ENCODE results near the gene CCND3. TPM values are rescaled to one million over a fixed set of nuclear protein-coding genes. Genes with fewer than 3 reads are reported as not detected.

The CCND3 gene
- total and polyA plus RNA-seq, 2 of the 13 experiments (the other 11 are each of a cell fraction or from before 2014, with no cell fraction given) = 4.3 to 7.2 TPM

DNA sequence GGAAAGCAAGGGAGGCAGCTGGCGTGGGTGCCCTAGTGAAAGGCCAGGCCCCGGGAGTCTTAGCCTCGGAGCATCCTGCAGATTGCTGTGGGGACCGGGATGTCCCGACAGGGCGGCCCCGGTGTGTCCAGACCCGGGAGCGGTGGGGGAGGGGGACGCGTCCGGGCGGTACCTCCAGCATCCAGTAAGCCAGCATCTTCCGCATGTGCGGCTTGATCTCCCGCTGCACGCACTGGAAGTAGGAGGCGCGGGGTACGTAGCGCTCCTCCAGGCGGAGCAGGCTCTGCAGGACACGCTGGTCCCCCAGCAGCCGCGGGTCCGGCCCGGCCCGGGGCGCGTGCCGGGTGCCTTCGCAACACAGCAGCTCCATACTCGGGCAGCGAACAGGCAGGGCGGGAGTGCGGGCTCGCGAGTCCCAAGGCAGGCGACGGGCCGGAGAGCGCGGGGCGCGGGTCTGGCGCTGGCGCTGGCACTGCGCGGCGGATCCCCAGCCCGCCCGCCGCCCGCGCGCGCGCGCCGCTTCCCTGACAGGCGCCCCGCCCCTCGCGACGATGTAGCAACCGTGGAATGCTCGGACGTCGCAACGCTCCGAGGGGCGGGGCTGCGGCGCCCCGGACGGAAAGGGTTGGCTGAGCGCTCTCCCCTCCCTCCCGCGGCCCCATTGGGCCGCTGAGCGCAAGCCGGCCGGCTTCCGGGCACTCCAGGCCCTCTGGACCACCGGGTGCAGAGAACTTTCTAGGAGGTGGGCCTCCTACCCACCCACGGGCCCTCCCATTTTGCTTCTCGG lies at the start of gene CCND3 (continued):
- no peak for TF ChIP-seq HHEX (CRISPR knock-in tag; IDR thresholded peaks at IDR 0.05)
- TF ChIP-seq, protein P1, sequence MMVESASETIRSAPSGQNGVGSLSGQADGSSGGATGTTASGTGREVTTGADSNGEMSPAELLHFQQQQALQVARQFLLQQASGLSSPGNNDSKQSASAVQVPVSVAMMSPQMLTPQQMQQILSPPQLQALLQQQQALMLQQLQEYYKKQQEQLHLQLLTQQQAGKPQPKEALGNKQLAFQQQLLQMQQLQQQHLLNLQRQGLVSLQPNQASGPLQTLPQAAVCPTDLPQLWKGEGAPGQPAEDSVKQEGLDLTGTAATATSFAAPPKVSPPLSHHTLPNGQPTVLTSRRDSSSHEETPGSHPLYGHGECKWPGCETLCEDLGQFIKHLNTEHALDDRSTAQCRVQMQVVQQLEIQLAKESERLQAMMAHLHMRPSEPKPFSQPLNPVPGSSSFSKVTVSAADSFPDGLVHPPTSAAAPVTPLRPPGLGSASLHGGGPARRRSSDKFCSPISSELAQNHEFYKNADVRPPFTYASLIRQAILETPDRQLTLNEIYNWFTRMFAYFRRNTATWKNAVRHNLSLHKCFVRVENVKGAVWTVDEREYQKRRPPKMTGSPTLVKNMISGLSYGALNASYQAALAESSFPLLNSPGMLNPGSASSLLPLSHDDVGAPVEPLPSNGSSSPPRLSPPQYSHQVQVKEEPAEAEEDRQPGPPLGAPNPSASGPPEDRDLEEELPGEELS (CRISPR knock-in tag; IDR thresholded peaks at IDR 0.05) = peak; percentile 4; the same call in 1 of the 2 replicates
- TF ChIP-seq RFX1 (IDR thresholded peaks at IDR 0.05) = no peak; the same call in 1 of the 2 replicates
- TF ChIP-seq, protein P2, sequence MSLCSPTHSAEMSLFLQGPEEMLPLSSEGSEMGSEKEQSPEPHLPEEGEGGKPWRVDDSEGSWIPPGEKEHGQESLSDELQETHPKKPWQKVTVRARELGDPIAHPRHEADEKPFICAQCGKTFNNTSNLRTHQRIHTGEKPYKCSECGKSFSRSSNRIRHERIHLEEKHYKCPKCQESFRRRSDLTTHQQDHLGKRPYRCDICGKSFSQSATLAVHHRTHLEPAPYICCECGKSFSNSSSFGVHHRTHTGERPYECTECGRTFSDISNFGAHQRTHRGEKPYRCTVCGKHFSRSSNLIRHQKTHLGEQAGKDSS (CRISPR knock-in tag; IDR thresholded peaks at IDR 0.05; ENCODE audit: borderline replicate concordance, low read depth) = no peak
- TF ChIP-seq, protein P3, sequence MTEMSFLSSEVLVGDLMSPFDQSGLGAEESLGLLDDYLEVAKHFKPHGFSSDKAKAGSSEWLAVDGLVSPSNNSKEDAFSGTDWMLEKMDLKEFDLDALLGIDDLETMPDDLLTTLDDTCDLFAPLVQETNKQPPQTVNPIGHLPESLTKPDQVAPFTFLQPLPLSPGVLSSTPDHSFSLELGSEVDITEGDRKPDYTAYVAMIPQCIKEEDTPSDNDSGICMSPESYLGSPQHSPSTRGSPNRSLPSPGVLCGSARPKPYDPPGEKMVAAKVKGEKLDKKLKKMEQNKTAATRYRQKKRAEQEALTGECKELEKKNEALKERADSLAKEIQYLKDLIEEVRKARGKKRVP (CRISPR knock-in tag; IDR thresholded peaks at IDR 0.05) = no peak
- no peak for TF ChIP-seq RXRB (CRISPR knock-in tag; IDR thresholded peaks at IDR 0.05; ENCODE audit: borderline replicate concordance)
- no peak; the same call in 1 of the 2 replicates for TF ChIP-seq ZNF546 (CRISPR knock-in tag; conservative IDR thresholded peaks at IDR 0.05)
- TF ChIP-seq, protein P4, sequence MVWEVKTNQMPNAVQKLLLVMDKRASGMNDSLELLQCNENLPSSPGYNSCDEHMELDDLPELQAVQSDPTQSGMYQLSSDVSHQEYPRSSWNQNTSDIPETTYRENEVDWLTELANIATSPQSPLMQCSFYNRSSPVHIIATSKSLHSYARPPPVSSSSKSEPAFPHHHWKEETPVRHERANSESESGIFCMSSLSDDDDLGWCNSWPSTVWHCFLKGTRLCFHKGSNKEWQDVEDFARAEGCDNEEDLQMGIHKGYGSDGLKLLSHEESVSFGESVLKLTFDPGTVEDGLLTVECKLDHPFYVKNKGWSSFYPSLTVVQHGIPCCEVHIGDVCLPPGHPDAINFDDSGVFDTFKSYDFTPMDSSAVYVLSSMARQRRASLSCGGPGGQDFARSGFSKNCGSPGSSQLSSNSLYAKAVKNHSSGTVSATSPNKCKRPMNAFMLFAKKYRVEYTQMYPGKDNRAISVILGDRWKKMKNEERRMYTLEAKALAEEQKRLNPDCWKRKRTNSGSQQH (CRISPR knock-in tag; IDR thresholded peaks at IDR 0.05; ENCODE audit: low read depth) = no peak
- TF ChIP-seq, protein P5, sequence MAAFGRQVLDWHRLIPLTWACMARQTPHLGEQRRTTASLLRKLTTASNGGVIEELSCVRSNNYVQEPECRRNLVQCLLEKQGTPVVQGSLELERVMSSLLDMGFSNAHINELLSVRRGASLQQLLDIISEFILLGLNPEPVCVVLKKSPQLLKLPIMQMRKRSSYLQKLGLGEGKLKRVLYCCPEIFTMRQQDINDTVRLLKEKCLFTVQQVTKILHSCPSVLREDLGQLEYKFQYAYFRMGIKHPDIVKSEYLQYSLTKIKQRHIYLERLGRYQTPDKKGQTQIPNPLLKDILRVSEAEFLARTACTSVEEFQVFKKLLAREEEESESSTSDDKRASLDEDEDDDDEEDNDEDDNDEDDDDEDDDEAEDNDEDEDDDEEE (CRISPR knock-in tag; IDR thresholded peaks at IDR 0.05) = no peak
- peak; percentile 23; the same call in 1 of the 2 replicates for TF ChIP-seq ETV5 (CRISPR knock-in tag; IDR thresholded peaks at IDR 0.05; ENCODE audit: borderline replicate concordance)
- TF ChIP-seq ZNF556 (CRISPR knock-in tag; IDR thresholded peaks at IDR 0.05; ENCODE audit: borderline replicate concordance) = peak; percentile 27; the same call in 1 of the 2 replicates
- peak; percentile 58 for TF ChIP-seq ZFP90 (CRISPR knock-in tag; IDR thresholded peaks at IDR 0.05; ENCODE audit: borderline replicate concordance)
- TF ChIP-seq, protein P6, sequence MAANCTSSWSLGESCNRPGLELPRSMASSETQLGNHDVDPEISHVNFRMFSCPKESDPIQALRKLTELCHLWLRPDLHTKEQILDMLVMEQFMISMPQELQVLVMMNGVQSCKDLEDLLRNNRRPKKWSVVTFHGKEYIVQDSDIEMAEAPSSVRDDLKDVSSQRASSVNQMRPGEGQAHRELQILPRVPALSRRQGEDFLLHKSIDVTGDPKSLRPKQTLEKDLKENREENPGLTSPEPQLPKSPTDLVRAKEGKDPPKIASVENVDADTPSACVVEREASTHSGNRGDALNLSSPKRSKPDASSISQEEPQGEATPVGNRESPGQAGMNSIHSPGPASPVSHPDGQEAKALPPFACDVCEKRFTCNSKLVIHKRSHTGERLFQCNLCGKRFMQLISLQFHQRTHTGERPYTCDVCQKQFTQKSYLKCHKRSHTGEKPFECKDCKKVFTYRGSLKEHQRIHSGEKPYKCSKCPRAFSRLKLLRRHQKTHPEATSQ (CRISPR knock-in tag; IDR thresholded peaks at IDR 0.05; ENCODE audit: borderline replicate concordance) = 0 out of 2 replicates have a peak, but pooled peaks have one; percentile 5
